CD14-positive monocyte (primary cell): ENCODE measurements around the gene DYNC2H1. TPM values are rescaled to one million over a fixed set of nuclear protein-coding genes. Genes with fewer than 3 reads are reported as not detected.

Experiments used
- DNase-seq, 3 donors: peaks; one replicate each; pipeline ENCODE4 v3.0.0-alpha.2; 2011 to 2022
- H2AFZ ChIP-seq: 2 replicates; pipeline ENCODE4 v1.6.0; 2012; ENCODE audit warnings: mild to moderate bottlenecking, low read depth, low read length, inconsistent platforms; ENCODE audit not compliant: insufficient read depth, poor library complexity, severe bottlenecking
- H3K27ac ChIP-seq, 2 donors: 1 replicate in 1 of 2; 2 replicates in 1 of 2; pipeline ENCODE4 v1.5.1; 2012 to 2013; ENCODE audit warnings: low read length in 2 of 2, control low read depth in 1 of 2, inconsistent platforms in 1 of 2, low read depth in 1 of 2, mild to moderate bottlenecking in 1 of 2
- H3K27me3 ChIP-seq, 2 donors: one replicate each; pipeline versions ENCODE4 v1.6.0 to v1.6.1; 2011 to 2013; ENCODE audit warnings: low read length in 2 of 2; ENCODE audit not compliant: control insufficient read depth in 2 of 2, insufficient read depth in 2 of 2
- H3K36me3 ChIP-seq, 2 donors: replicated peaks in 1 of 2; 1 replicate in 1 of 2; 2 replicates in 1 of 2; pipeline versions ENCODE4 v1.5.1 to v1.6.1; 2012 to 2013; ENCODE audit warnings: low read length in 2 of 2, control low read depth in 1 of 2, inconsistent platforms in 1 of 2, mild to moderate bottlenecking in 1 of 2; ENCODE audit not compliant: insufficient read depth in 2 of 2, control insufficient read depth in 1 of 2
- H3K4me1 ChIP-seq, 2 donors: 1 replicate in 1 of 2; 2 replicates in 1 of 2; pipeline versions ENCODE4 v1.5.1 to v1.6.1; 2012 to 2013; ENCODE audit warnings: low read length in 2 of 2, control low read depth in 1 of 2, inconsistent platforms in 1 of 2, mild to moderate bottlenecking in 1 of 2, moderate library complexity in 1 of 2; ENCODE audit not compliant: insufficient read depth in 2 of 2, control insufficient read depth in 1 of 2
- H3K4me2 ChIP-seq: replicated peaks from 2 replicates; pipeline ENCODE3; 2012; ENCODE audit warnings: low read length, moderate library complexity, mild to moderate bottlenecking; ENCODE audit not compliant: poor library complexity, severe bottlenecking; ENCODE audit errors: extremely low read depth
- H3K4me3 ChIP-seq, 3 experiments: fragments of 200-600 bp in 1 of 3; sonication (generic) in 1 of 3; replicated peaks in 1 of 3; 1 replicate in 2 of 3; 2 replicates in 1 of 3; pipeline ENCODE4 v1.5.1; 2011 to 2013; ENCODE audit warnings: low read length in 3 of 3, mild to moderate bottlenecking in 3 of 3, control low read depth in 2 of 3, low read depth in 2 of 3, inconsistent platforms in 1 of 3, moderate library complexity in 1 of 3
- H3K79me2 ChIP-seq: 2 replicates; pipeline ENCODE4 v1.6.0; 2012; ENCODE audit warnings: mild to moderate bottlenecking, control low read depth, inconsistent platforms, low read length, moderate library complexity; ENCODE audit not compliant: insufficient read depth
- H3K9ac ChIP-seq: 2 replicates; pipeline ENCODE4 v1.6.0; 2017; ENCODE audit warnings: low read length, mild to moderate bottlenecking; ENCODE audit not compliant: insufficient read depth, poor library complexity, severe bottlenecking
- H3K9me3 ChIP-seq, 2 donors: replicated peaks in 1 of 2; 1 replicate in 1 of 2; 2 replicates in 1 of 2; pipeline versions ENCODE4 v1.5.1 to v1.6.1; 2012 to 2013; ENCODE audit warnings: low read length in 2 of 2, control low read depth in 1 of 2; ENCODE audit not compliant: control insufficient read depth in 1 of 2, insufficient read depth in 1 of 2
- H4K20me1 ChIP-seq: 2 replicates; pipeline ENCODE4 v1.6.0; 2012; ENCODE audit warnings: mild to moderate bottlenecking, low read length, control low read depth, moderate library complexity; ENCODE audit not compliant: insufficient read depth
- H3K27ac Mint-ChIP-seq, 7 donors: one replicate each; pipeline ENCODE4 v1.8.0; 2020; ENCODE audit warnings: mild to moderate bottlenecking in 7 of 7, mixed read lengths in 7 of 7, moderate library complexity in 6 of 7, inconsistent platforms in 2 of 7
- H3K27me3 Mint-ChIP-seq, 3 donors: one replicate each; pipeline ENCODE4 v1.8.0; 2021 to 2022; ENCODE audit warnings: low read depth in 3 of 3, mild to moderate bottlenecking in 3 of 3, mixed read lengths in 3 of 3, moderate library complexity in 3 of 3, inconsistent platforms in 1 of 3
- H3K36me3 Mint-ChIP-seq, 2 donors: one replicate each; pipeline ENCODE4 v1.8.0; 2020; ENCODE audit warnings: mixed read lengths in 2 of 2, inconsistent platforms in 1 of 2, mild to moderate bottlenecking in 1 of 2
- H3K4me1 Mint-ChIP-seq: one replicate; pipeline ENCODE4 v1.8.0; 2020; ENCODE audit warnings: mild to moderate bottlenecking, mixed read lengths
- H3K4me3 Mint-ChIP-seq, 2 donors: one replicate each; pipeline ENCODE4 v1.8.0; 2020; ENCODE audit warnings: mild to moderate bottlenecking in 2 of 2, mixed read lengths in 2 of 2, moderate library complexity in 1 of 2
- H3K9me3 Mint-ChIP-seq, 7 donors: one replicate each; pipeline ENCODE4 v1.8.0; 2020 to 2022; ENCODE audit warnings: mixed read lengths in 7 of 7, mild to moderate bottlenecking in 6 of 7, moderate library complexity in 6 of 7, inconsistent platforms in 2 of 7
- WGBS: methylation state at CpG from one replicate; pipeline ENCODE4 v1.1.5; 2013; ENCODE audit warnings: missing lambda C conversion rate; ENCODE audit not compliant: insufficient coverage; 5-methylcytosine and 5-hydroxymethylcytosine counted together
- intact Hi-C, 2 donors: fragments of 100-400 bp; cut with micrococcal nuclease; formaldehyde crosslinking; loops; one replicate each; pipeline versions ENCODE4 v1.15.0 to v1.15.1; 2023
- polyA plus RNA-seq, 3 donors: library from polyadenylated mRNA; depleted of rRNA in 1 of 3; unstranded in 2 of 3; stranded (reverse) in 1 of 3; fragments of 300-500 nt in 2 of 3; fragments of >200 nt in 1 of 3; fragmentation: Illumina TruSeq in 2 of 3; gene quantifications; 1 replicate in 2 of 3; 2 replicates in 1 of 3; pipeline ENCODE4 v1.2.3, GENCODE V29; 2012 to 2021
- TF ChIP-seq, protein P1 (sequence below): fragments of 200-600 bp; IDR thresholded peaks from one replicate; pipeline ENCODE4 v1.8.0; 2022; ENCODE audit warnings: antibody characterized with exemption, mild to moderate bottlenecking

DYNC2H1 gene
- polyA plus RNA-seq, 3 donors, result 0.10 to 1.5 (median 0.36) TPM

DNA sequence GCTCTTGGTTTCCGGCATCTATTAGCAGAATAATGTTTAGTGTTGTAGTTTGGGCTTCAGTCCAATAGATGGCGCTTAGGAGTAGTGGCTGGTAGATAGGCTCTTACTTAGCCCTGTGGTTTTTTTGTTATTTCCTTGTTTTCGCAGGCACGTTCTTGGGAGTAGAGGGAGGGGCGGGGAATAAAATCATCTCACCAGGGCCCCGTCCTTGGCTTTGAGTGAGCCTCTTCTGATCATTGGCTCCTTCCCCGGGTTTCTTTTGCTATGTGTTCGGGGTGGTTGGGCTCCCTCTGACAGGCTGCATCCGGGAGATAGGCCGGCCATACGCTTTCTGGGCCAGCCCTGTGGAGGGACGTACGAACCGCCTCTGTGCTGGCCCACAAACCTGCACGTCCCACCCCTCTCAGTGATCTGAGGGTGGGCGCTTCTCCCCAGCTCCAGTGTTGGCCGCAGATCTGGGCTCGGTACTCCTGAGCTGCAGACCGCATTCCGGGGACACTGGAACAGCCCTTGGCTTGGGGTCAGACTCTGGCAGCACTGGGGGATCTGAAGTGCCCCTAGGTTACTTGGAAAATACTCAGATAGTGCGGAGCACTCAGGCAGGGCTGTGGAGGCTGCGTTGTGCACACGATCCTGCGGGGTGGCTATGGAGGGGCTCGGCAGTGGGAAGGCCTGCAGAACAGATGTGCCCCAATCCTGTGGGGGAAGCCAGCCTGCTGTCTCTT, 217.0 kb downstream of the DYNC2H1 start:
- TF ChIP-seq, protein P1, sequence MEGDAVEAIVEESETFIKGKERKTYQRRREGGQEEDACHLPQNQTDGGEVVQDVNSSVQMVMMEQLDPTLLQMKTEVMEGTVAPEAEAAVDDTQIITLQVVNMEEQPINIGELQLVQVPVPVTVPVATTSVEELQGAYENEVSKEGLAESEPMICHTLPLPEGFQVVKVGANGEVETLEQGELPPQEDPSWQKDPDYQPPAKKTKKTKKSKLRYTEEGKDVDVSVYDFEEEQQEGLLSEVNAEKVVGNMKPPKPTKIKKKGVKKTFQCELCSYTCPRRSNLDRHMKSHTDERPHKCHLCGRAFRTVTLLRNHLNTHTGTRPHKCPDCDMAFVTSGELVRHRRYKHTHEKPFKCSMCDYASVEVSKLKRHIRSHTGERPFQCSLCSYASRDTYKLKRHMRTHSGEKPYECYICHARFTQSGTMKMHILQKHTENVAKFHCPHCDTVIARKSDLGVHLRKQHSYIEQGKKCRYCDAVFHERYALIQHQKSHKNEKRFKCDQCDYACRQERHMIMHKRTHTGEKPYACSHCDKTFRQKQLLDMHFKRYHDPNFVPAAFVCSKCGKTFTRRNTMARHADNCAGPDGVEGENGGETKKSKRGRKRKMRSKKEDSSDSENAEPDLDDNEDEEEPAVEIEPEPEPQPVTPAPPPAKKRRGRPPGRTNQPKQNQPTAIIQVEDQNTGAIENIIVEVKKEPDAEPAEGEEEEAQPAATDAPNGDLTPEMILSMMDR, result peak; percentile 68
- H3K27me3 ChIP-seq, result no peaks in the 10 kb centered on the region
- H2AFZ ChIP-seq, result peak overlapping the region; percentile 6
- Mint-ChIP-seq H3K27me3 (peaks cover 0 to 2% (median 0%) of the 10 kb centered on the region in 3 donors), H3K27ac (no peak overlapping the region), H3K36me3 (no peaks in the 10 kb centered on the region), H3K4me1 (peaks cover 6% of the 10 kb centered on the region), H3K4me3 (no peak overlapping the region), H3K9me3 (no peaks in the 10 kb centered on the region)
- no peaks in the 10 kb centered on the region for H3K9me3 ChIP-seq
- no peak overlapping the region for H3K4me2 ChIP-seq
- no peaks in the 10 kb centered on the region for H3K36me3 ChIP-seq
- 88% methylated on average over 20 of the region's 25 CpGs for WGBS
- intact Hi-C loops, result no loop called here
- no peaks in the 10 kb centered on the region for H3K79me2 ChIP-seq
- H3K27ac ChIP-seq, result no peak overlapping the region
- no peak overlapping the region for H3K4me3 ChIP-seq
- no peak overlapping the region for H3K9ac ChIP-seq
- no peaks in the 10 kb centered on the region for H4K20me1 ChIP-seq
- no peaks in the 10 kb centered on the region for H3K4me1 ChIP-seq
- peak; percentile 14 to 53 (median 43) for DNase-seq

DNA sequence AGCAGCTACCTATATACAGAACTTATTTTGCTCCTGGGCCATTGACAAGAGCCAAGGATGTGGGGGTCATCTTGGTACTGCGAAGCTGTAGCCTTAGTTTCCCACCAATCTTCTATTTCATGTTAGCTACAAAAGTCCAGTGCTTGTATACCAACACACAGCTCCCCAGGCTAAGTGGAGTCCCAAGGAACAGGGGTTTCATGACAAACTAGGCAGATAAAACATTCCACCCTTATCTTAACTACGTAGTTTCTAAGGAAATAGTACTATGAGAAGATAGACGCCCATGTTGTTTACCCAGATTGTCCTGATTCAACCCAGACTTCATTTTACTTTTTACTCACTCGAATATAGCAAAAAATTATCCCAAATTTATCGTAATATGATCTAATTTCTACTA, 218.5 kb downstream of the DYNC2H1 start:
- Histone ChIP-seq H3K4me2 (no peak overlapping the region), H3K9me3 (no peaks in the 10 kb centered on the region), H3K9ac (no peak overlapping the region), H3K36me3 (no peaks in the 10 kb centered on the region), H3K27me3 (no peaks in the 10 kb centered on the region), H3K79me2 (no peaks in the 10 kb centered on the region), H3K27ac (no peak overlapping the region), H3K4me1 (no peaks in the 10 kb centered on the region), H3K4me3 (no peak overlapping the region), H4K20me1 (no peaks in the 10 kb centered on the region), H2AFZ (no peak overlapping the region)
- Mint-ChIP-seq H3K9me3 (no peaks in the 10 kb centered on the region), H3K4me1 (peaks cover 6% of the 10 kb centered on the region), H3K4me3 (no peak overlapping the region), H3K27ac (no peak overlapping the region), H3K36me3 (no peaks in the 10 kb centered on the region), H3K27me3 (peaks cover 0 to 3% (median 2%) of the 10 kb centered on the region in 3 donors)
- 100% methylated on average over 1 of the region's 5 CpGs for WGBS
- TF ChIP-seq, protein P1, result no peak
- DNase-seq, result no peak
- intact Hi-C loops, result no loop called here
